Stimulated activated naive CD8-positive, alpha-beta T cell treated with anti-CD3 and anti-CD28 coated beads, Interleukin-15, amount 100 ng/mL, for 72 hours (primary cell): ENCODE data around the gene CCND2.

Experiments used
- ATAC-seq: fragments of 150-1000 bp; cut with Tn5 transposase; 2 replicates; pipeline ENCODE4 v1.10.0; 2021; ENCODE audit warnings: mild to moderate bottlenecking, moderate library complexity
- DNase-seq, 2 donors: peaks; one replicate each; pipeline ENCODE4 v3.0.0; 2021 to 2022
- H3K27ac Mint-ChIP-seq, 2 donors: one replicate each; pipeline ENCODE4 v1.8.0; 2022; ENCODE audit warnings: mild to moderate bottlenecking in 2 of 2, mixed read lengths in 2 of 2, moderate library complexity in 2 of 2
- H3K27me3 Mint-ChIP-seq: one replicate; pipeline ENCODE4 v1.8.0; 2022; ENCODE audit warnings: mixed read lengths
- H3K4me1 Mint-ChIP-seq: one replicate; pipeline ENCODE4 v1.8.0; 2022; ENCODE audit warnings: mild to moderate bottlenecking, mixed read lengths
- H3K4me3 Mint-ChIP-seq, 2 donors: one replicate each; pipeline ENCODE4 v1.8.0; 2022; ENCODE audit warnings: mild to moderate bottlenecking in 2 of 2, mixed read lengths in 2 of 2, moderate library complexity in 1 of 2
- H3K9me3 Mint-ChIP-seq, 2 donors: one replicate each; pipeline ENCODE4 v1.8.0; 2022; ENCODE audit warnings: mixed read lengths in 2 of 2

CCND2 gene

DNA sequence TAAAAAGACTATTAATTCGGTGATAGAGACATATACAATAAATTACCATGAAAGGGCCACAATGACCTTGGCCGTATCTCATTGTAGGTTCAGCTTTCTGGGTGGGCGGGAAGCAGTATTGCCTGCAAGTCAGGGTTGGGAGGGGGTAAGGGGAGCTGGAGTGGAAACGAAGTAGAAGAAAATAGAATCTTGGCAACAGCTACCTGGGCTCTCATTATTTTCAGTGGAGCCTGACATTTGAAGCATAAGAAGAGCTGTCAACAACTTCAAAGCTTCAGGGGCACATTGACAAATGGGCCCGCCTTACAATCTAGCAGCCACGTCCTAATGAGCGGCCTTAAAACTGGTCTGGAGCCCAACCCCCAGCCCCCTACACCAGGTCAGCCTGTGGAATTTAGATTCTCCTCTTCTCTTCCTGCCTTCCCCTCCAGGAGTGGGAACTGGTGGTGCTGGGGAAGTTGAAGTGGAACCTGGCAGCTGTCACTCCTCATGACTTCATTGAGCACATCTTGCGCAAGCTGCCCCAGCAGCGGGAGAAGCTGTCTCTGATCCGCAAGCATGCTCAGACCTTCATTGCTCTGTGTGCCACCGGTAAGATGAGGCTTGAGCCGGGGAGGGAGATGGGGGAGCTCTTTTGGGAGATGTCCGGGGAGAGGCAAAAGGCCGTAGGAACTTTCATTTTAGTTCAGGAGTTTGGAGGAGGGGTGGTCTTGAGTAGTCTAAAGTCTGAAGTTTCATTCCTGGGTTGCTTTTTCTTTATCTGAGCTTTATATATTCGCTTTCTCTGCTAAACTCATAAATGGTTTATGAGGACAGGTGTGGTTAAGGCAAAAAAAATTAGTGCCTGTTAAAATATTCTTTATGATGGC is 5.0 kb downstream of the CCND2 start:
- peak overlapping the region; percentile 55 to 85 for H3K27ac Mint-ChIP-seq
- H3K4me3 Mint-ChIP-seq: peak overlapping the region; percentile 99
- no peaks in the 10 kb centered on the region for H3K9me3 Mint-ChIP-seq
- H3K27me3 Mint-ChIP-seq: no peaks in the 10 kb centered on the region
- ATAC-seq (no peak), DNase-seq (no peak)
- H3K4me1 Mint-ChIP-seq: peaks cover 71% of the 10 kb centered on the region

DNA sequence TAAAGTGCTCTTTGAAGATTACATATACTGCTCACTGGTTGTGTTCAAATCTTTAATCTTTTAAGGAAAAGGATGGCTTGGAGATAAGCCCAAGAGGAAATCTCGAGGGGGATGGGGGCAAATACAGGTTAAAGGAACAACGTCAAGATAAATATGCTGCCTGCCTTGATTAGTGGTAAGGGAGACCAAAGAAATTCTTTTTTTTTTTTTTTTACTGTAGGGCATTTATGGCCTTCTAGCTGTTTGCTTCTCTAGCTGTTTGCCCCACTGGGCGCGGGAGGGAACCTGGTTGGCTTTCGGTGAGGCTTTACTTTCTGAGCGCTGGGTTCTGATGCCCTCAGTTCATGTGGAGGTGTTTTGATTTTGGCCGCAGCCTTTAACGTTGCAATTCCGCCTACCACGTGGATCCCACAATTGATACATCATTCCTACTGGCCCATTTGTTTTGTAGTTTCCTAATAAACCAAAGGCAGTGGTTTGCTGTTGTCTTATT is 5.7 kb downstream of the CCND2 start:
- Mint-ChIP-seq H3K4me1 (peaks cover 78% of the 10 kb centered on the region), H3K27me3 (no peaks in the 10 kb centered on the region), H3K4me3 (peak overlapping the region; percentile 99), H3K9me3 (no peaks in the 10 kb centered on the region), H3K27ac (peak overlapping the region in 1 of 2 donors; percentile 85)
- ATAC-seq: no peak
- DNase-seq: no peak

DNA sequence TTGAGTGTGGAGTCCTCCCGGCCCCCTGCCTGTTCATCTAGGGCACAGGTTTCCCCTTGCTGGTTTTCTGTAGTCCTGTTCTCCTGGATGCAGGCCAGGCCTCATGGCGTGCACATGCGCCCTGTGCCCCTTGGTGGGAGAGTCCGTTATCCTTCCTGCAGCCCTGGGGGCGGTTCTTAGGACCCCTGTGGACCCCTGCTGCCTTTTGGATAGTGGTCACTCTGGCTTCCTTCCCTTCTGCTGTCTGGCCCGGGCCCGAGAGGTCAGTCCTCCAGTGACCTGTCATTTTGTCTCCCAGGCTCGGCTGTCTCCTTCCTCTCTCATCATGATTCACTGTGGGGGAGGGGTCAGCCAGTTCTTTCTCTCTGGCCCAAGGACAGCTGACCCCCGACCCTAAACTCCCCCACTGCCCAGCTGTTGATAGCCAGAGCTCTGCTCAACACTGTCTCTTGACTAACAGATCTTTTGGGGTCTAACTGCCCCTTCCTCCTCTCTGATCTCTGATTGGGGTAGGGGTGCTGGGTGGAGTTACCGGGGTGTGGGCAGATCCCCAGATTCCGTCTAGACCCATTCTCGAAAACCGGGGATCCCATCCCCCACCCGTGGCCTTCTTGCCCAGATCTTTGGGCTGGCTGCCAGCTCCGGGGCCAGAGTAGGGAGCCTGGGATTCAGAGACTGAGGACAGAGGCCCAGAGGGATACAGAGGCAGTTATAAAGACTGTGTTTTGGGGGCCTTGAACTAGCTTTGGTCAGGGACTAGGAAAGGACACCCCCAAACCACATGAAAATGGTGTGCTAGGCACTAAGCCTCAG is 7.0 kb downstream of the CCND2 start:
- H3K9me3 Mint-ChIP-seq: no peaks in the 10 kb centered on the region
- peaks cover 91% of the 10 kb centered on the region for H3K4me1 Mint-ChIP-seq
- ATAC-seq: no peak
- no peak for DNase-seq
- peak overlapping the region; percentile 52 to 63 for H3K27ac Mint-ChIP-seq
- peak overlapping the region; percentile 72 to 73 for H3K4me3 Mint-ChIP-seq
- H3K27me3 Mint-ChIP-seq: no peaks in the 10 kb centered on the region

DNA sequence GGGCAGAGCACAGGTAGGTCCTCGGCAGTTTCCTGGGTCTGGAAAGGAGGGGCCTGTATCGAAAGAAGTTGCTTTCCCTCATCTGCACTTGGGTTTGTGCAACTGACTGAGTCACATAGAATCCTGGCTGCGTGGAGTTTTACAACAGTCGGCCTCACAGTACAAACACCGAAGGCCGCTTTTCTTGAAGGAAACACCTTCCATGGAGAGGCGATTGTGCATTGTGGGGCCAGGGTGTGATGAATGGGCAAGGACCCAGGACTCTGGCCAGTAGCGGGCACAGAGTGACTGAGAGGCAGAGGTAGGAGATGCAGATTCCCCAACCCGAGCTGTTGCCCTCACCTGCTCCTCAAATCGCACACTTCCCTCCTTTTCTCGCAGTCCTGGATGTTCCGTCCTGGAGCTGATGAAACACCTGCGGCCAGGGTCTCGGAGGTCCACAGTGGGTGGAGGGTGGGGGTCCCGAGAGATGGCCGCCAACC is 7.7 kb downstream of the CCND2 start:
- no peak for DNase-seq
- Mint-ChIP-seq H3K27me3 (no peaks in the 10 kb centered on the region), H3K4me1 (peaks cover 97% of the 10 kb centered on the region), H3K27ac (peak overlapping the region; percentile 42 to 52), H3K9me3 (no peaks in the 10 kb centered on the region), H3K4me3 (no peak overlapping the region)
- no peak for ATAC-seq

DNA sequence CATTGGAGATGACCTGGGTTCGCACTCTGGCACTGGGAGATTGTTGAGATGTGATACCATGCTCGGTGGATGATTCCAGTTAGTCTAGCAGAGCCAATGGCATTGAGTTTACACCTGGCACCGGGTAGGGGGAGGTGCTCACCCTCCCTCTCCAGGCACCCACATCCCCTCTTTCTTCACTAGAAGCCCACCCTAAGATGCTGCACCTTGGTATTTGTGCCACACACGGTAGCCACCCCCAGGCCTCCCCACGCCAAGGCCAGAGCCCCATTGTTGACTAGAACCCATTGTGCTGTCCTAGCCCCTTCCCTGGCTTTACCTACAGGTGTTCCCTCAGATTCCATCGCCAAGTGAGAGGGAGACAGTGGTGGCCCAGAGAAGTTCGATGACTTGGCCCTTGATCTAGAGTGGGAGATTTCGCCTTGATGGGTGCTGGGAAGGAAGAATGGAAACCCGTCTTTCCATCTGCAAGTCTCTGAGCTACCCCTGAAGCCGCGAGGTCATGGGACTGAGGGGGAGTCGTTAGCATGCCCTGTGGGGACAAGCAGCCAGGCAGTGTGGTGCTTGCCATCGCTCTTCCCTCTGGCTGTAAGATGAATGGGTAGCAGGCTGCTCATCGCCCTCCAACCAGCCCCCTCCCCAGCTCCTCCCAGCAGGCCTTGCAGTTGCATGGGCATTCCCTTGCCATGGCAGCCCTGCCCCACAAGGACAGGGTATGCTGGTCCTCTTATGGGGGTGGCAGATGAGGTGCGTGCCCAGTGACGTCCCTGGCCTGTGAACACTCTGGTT is 8.7 kb downstream of the CCND2 start:
- H3K9me3 Mint-ChIP-seq: no peaks in the 10 kb centered on the region

DNA sequence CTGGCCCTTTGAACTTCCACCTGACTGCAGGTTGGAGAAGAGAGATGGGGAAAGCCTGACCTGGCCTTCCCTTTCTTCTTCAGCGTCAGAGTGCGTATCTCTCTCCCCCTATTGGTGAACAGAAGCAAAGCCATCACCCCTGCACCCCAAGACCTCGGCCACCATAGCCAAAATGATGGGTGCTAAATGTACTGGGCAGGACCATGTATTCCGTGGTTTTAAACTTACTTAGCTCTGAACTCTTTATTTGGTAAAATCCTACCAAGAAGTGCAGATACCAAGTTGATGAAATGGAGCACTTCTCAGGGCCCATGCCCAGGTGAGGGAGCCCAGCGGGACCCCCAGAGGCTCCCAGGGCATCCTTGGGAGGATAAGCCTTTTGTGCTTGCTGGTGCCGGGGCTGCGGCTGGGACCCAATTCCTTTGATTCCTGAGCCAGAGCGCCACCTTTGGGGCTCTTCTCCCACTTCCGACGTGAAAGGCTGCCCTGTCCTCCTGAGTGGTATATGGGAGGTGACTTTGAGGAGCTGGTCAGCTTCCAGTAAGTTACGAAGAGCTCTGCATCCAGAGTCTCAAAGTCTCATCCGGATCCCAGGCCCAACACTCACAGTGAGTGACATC is 9.4 kb downstream of the CCND2 start:
- peaks cover 99% of the 10 kb centered on the region for H3K4me1 Mint-ChIP-seq
- ATAC-seq (peak; percentile 14), DNase-seq (no peak)
- no peaks in the 10 kb centered on the region for H3K27me3 Mint-ChIP-seq
- peak overlapping the region in 1 of 2 donors; percentile 94 for H3K27ac Mint-ChIP-seq
- no peaks in the 10 kb centered on the region for H3K9me3 Mint-ChIP-seq
- peak overlapping the region; percentile 25 to 49 for H3K4me3 Mint-ChIP-seq

More for the DNA sequence above, 8.7 kb downstream of the CCND2 start:
- ATAC-seq (peak; percentile 19), DNase-seq (no peak)
- Mint-ChIP-seq H3K4me1 (peaks cover 99% of the 10 kb centered on the region), H3K27ac (peak overlapping the region in 1 of 2 donors; percentile 82), H3K4me3 (peak overlapping the region; percentile 25 to 49), H3K27me3 (no peaks in the 10 kb centered on the region)

DNA sequence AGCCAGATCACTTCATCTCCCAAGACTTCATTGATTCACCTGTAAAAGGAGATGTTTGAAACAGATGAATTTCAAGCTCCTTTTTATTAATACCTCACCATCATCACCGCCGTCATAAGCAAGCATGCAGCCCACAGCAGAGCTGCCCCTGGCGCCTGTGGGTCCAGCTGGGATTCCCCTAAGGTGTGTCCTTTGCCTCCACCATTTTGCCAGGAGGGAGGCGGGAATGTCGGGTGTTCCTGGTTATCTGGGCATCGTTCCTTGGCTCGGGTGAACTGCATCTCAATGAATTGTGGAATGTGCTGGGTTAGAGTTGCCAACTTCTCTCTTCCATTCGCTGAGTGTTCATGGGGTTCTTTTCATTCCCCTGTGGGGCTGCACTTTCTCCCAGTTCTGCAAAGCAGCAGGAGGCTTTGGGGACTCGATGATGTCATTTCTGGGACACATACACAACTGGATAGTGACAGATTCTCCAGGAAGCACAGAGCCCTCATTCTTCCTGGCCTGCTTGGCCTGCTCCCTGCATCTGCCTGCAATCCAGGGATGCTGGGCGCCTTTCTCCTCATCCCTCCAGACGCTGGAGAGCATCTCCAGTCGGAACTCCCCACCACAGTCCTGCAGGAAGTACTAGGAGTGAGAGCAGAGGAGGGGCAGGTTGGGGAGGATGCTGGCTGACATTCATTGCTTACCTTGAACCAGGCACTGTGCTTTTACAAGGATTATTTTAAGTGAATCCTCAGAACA is 10.1 kb downstream of the CCND2 start:
- Mint-ChIP-seq H3K27ac (peak overlapping the region; percentile 77 to 94), H3K27me3 (no peaks in the 10 kb centered on the region), H3K4me3 (peak overlapping the region; percentile 39 to 45), H3K9me3 (no peaks in the 10 kb centered on the region), H3K4me1 (peaks cover 99% of the 10 kb centered on the region)
- DNase-seq: no peak
- no peak for ATAC-seq

- DNase-seq: no peak
- no peak for ATAC-seq
- H3K9me3 Mint-ChIP-seq: no peaks in the 10 kb centered on the region
- H3K27me3 Mint-ChIP-seq: no peaks in the 10 kb centered on the region
- H3K4me3 Mint-ChIP-seq: peak overlapping the region in 1 of 2 donors; percentile 35
- H3K4me1 Mint-ChIP-seq: peaks cover 99% of the 10 kb centered on the region
- peak overlapping the region in 1 of 2 donors; percentile 33 for H3K27ac Mint-ChIP-seq
Measured at GRCh38 chr12:4284306-4284705, 10.7 kb downstream of the CCND2 start.

DNA sequence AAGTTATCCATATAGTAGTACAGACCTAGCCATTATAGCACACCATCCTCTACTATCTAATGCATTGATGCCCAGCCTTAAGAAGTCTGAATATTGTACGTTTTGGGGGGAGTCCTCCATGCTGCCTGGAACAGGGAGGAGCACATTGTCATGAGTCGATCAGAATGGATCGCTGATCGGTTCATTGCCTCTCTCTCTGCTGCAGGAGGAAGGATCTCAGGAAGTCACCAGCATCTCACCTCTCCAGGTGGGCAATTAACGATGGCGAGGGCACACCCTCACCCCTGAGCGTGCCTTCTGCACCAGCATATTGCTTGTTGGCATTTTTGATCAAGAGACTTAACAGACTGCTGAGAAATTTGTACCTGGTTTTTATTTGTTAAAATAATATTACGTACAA is 11.5 kb downstream of the CCND2 start:
- peak overlapping the region in 1 of 2 donors; percentile 35 for H3K4me3 Mint-ChIP-seq
- no peaks in the 10 kb centered on the region for H3K9me3 Mint-ChIP-seq
- H3K27ac Mint-ChIP-seq: peak overlapping the region in 1 of 2 donors; percentile 74
- DNase-seq: no peak
- H3K4me1 Mint-ChIP-seq: peaks cover 100% of the 10 kb centered on the region
- no peak for ATAC-seq
- no peaks in the 10 kb centered on the region for H3K27me3 Mint-ChIP-seq

DNA sequence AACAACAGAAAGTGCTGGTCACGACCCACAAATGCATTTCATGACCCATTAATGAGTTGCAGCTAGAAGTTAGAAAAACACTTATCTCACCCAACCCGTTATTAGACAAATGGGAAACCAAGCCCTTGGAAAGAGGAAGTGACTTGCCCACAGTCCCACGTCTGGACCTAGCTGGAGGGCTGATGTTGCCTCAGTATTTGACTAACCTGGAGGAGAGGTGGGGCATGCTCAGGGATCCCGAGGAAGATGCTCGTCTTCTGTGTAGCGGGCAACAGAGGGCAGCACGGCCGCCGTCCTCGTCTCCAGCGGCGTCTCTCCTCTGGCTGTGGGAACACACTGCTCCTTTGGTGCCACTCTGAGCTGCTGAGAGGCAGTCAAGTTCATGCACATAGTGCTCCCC is 12.7 kb downstream of the CCND2 start:
- DNase-seq (no peak), ATAC-seq (no peak)
- peaks cover 100% of the 10 kb centered on the region for H3K4me1 Mint-ChIP-seq
- no peaks in the 10 kb centered on the region for H3K9me3 Mint-ChIP-seq
- H3K27me3 Mint-ChIP-seq: no peaks in the 10 kb centered on the region
- H3K27ac Mint-ChIP-seq: peak overlapping the region; percentile 19 to 89
- H3K4me3 Mint-ChIP-seq: peak overlapping the region; percentile 16 to 59

DNA sequence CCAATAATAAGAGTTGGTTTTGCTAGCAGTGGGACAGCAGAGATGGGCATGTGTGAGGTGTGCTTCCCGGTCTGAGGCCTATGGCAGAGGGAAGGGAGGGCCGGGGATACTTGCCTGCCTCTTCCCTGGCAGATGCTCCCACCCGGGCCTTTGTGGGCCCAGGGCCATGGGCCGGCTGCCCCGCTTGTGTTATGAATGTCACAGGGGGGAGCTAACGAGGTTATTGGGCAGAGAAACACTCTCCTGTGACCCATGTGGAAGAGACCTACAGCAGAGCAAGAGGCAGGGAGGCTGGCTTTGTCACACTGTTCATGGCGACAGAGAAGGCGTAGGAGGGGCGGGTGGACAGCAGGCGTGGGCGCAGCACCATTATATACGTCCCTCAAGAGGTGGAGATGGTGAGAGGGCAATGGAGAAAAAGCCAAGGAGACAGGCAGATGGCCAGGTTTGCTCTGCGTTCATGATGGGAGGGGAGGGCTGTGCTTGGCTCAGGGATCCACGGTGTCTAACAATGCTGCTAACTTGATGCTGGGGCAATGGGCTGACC is 13.3 kb downstream of the CCND2 start:
- peak overlapping the region; percentile 93 to 94 for H3K27ac Mint-ChIP-seq
- ATAC-seq: peak; percentile 1
- H3K9me3 Mint-ChIP-seq: no peaks in the 10 kb centered on the region
- no peaks in the 10 kb centered on the region for H3K27me3 Mint-ChIP-seq
- peaks cover 100% of the 10 kb centered on the region for H3K4me1 Mint-ChIP-seq
- peak overlapping the region; percentile 16 to 18 for H3K4me3 Mint-ChIP-seq
- no peak for DNase-seq

DNA sequence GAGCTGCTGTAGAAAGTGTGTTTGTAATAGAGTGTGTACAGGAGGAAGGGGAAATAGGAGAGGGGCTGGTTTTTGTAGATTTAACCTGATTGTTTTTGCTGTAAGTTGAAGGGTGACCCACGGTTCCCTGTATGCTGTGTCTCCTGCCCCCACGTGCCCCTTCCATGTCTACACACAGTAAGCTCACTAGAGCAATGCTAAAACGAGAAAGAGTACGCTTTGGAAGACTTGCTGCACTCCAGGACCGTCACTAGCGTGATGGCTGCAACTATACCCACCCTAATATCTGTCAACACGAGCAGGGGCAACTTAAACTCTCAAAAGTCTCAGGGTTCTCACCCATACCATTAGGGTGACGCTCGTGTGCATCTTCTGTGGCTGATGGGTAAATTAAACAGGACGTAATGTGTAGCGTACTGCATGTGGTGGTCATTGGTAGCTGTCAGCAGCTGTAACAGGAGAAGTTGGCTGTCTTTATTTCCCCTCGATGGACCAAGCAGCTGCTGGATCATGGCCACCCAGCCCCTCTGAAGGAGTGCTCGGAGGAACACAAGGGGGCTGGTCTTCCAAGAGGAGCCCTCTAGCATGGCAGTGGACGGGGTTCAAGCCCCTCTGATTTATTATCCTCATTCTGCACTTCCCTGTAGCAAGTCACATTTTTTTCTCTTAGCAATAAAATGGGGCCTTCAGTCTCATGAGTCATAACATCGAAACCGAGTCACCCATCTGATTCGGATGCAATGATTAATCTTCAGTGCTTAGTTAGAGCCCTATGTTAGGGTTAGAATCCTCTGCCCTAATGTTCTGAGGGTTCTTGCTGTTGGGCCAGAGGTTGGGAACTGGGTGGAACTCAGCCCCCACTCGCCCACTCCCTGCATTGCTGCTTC is 14.0 kb downstream of the CCND2 start:
- H3K4me3 Mint-ChIP-seq: peak overlapping the region; percentile 16 to 38
- no peaks in the 10 kb centered on the region for H3K9me3 Mint-ChIP-seq

More for the DNA sequence above, 14.0 kb downstream of the CCND2 start:
- ATAC-seq (peak; percentile 67), DNase-seq (no peak)
- peak overlapping the region; percentile 93 to 94 for H3K27ac Mint-ChIP-seq
- no peaks in the 10 kb centered on the region for H3K27me3 Mint-ChIP-seq
- H3K4me1 Mint-ChIP-seq: peaks cover 100% of the 10 kb centered on the region
